IPS-11a (cell line): ENCODE data around the gene ATP6V1C2.

Experiments used
- H3K4me3 ChIP-seq: one replicate; pipeline ENCODE4 v1.5.1; 2013; ENCODE audit warnings: low read depth, low read length, control low read depth

Gene ATP6V1C2, protein sequence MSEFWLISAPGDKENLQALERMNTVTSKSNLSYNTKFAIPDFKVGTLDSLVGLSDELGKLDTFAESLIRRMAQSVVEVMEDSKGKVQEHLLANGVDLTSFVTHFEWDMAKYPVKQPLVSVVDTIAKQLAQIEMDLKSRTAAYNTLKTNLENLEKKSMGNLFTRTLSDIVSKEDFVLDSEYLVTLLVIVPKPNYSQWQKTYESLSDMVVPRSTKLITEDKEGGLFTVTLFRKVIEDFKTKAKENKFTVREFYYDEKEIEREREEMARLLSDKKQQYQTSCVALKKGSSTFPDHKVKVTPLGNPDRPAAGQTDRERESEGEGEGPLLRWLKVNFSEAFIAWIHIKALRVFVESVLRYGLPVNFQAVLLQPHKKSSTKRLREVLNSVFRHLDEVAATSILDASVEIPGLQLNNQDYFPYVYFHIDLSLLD

DNA sequence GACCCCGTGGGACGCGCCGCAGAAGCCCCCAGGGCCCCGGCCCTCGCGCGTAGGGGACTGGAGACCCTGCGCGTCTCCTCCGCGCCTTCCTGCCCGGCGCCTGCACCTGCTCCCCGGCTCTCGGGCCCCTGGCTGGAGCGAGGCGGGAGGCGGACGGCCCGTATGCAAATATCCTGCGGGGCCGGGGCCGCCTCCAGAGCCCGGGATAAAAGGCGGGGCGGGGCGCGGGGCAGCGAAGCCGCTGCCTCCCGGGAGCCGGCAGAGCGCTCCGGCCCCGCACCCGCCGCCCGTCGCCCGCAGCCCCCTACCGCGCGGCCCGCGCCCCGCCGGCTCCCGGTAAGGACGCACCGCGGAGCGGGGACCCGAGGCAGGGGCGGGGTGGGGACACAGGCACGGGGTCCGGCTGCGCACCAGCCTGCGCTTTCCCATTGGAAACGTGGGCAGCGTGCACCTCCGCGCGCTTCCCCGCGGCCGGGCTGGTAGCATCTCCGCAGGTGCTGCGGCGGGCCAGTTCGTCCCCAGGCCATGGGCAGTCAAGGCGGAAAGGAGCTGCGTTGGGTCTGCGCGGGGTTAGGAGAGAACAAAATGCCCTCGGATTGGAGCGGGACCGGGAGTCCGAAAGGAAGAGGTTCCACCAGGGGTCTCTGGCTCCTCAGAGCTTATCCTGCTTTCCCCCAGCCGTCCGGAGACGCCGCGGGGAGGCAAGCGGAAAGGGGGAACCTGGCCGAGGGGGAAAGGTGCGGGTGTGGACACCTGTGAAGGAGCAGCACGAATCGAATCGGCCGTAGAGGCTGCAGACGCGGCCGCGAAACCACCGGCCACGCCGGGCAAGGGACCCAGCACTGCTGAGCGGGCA is at the start of gene ATP6V1C2:
ATP6V1C2 (plus strand) TSS at position 235 of the 856 bp plus-strand sequence. CDS start 1,220 bp downstream, outside the sequence.
- H3K4me3 ChIP-seq, result peak within 1 kb of the TSS; percentile 47

DNA sequence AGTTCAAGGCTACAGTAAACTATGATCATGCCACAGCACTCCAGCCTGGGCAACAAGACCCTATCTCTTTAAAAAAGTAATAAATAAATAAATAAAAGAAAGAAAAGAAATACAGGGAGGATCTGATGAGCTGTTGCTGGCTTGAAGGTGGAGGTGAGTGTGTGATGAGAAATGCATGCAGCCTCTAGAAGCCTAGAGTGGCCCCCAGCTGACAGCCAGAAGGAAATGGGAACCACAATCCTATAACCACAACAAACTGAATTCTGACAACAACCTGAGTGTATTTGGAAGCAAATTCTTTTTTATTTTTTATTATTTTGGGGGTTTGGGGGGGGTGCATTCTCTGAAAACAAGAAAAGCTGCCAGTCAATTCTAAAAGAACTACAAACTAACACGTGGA is 46.3 kb upstream of the ATP6V1C2 start:
- H3K4me3 ChIP-seq, result no peak overlapping the region

DNA sequence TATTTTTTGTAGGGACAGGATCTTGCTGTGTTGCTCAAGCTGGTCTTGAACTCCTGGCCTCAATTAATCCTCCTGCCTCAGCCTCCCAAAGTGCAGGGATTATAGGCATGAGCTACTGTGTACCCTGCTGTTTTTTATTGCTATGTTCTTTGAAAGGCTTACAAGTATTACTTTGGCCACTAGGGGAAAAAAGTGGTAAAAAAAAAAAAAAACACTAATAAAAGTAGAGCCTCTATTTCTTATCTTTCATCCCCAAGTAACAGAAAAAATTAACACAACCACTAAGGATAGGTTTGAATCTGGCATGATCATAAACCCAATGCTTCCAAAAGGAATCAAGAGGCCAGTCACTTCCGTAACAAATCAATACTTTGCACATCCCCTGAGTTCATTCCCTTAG is 43.2 kb upstream of the ATP6V1C2 start:
- H3K4me3 ChIP-seq, result no peak overlapping the region

DNA sequence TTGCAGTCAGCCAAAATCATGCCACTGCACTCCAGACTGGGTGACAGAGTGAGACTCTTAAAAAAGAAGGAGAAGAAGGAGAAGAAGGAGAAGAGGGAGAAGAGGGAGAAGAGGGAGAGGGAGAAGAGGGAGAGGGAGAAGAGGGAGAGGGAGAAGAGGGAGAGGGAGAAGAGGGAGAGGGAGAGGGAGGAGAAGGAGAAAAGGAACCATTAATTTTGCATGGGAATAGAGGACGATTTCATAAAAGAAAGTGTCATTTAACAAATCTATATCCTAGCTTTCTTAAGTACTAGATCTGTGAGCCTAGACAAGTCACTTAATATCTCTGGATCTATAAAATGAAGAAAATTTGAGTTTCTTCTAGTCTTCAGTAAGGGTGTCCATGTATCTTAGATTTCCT is 41.2 kb upstream of the ATP6V1C2 start:
- no peak overlapping the region for H3K4me3 ChIP-seq

DNA sequence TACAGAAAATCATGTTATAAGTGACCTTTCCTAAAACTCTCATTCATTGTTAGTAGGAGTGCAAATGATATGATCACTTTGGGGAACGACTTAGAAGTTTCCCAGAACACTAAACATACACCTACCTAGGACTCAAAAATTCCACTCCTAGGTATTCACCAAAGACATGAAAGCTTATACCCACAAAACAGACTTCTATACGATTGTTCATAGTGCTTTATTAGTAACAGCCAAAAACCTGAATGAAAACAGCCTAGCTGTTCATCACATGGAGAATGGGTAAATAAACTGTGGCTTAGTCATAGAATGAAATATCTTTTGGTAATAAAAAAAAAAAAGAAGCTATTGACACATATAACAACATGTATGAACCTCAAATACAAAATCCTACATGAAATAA is 40.5 kb upstream of the ATP6V1C2 start:
- H3K4me3 ChIP-seq, result no peak overlapping the region

DNA sequence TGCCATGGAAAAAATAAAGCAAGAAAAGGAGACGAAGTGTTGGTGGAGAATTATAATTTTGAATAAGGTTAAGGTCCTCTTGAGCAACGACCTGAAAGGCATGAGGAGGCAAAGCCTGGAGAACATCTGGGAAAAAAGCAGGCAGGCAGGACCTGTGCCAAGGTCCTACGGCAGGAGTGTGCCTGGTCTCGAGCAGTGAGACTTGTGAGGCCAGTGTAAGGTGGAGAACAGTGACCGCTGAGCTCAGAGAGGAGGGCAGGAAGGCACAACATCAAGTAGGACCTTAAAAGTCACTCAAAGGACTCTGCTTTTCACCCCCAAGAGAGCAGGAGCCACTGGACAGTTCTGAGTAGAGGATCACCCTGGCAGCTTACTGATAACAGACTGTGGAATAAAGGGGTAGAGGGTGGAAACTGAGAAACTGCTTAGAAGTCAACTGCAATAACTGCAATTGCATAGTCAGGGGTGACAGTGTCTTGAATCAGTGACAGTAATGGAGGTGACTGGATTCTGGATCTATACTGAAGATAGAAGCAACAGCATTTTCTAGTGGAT is 35.2 kb upstream of the ATP6V1C2 start:
- no peak overlapping the region for H3K4me3 ChIP-seq

DNA sequence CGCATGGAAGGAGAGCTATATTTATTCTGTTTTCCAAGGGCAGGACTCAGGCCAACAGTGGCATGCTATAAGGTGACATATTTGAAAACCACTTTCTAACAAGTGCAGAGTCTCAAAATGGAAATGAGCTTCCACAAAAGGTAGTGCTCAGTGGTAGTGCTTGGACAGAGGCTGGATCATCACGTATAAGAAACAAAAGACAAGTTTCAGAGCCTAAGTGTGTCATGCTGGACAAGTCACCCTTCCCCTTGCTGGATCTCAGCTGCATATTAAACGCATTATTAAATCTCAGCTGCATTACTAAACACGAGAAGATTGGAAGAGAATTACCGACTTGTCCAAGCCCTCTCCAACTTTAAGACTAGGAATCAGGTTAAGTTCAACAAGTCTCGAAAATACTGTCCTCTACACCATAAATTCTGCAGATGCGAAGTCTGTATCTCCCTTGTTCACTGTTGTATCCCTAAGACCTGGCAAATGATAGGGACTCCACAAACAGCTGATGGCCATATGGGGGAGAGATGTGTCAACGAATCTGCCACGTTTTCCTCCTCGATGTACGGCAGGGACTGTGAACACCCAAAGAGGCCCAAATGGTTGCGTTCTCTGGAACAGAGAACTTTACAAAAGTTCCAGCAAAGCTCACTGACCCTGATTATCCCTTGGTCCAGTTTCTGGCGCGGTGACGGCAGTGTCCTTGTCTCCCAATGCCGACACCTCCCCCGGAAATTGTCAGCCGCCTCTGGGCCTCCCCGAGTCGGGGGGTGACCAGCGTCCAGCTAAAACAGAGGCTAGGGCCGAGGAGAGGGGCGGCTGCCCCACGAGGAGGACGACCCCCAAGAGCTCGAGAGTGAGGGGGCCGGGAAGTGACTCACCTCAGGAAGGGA is 32.3 kb upstream of the ATP6V1C2 start:
- H3K4me3 ChIP-seq, result peak overlapping the region; percentile 99

DNA sequence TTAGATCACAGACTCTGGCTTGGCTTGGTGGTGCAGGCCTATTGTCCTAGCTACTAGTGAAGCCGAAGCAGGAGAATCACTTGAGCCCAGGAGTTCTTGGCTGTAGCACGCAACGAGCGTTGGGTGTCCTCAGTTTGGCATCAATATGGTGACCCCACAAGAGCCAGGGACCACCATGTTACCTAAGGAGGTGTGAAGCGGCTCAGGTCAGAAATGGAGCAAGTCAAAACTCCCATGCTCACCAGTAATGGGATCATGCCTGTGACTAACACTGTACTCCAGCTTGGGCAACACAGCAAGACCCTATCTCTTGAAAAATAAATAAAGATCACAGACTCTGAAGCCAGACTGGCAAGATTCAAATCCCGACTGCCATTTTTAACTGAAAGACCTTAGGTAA is 29.9 kb upstream of the ATP6V1C2 start:
- no peak overlapping the region for H3K4me3 ChIP-seq

DNA sequence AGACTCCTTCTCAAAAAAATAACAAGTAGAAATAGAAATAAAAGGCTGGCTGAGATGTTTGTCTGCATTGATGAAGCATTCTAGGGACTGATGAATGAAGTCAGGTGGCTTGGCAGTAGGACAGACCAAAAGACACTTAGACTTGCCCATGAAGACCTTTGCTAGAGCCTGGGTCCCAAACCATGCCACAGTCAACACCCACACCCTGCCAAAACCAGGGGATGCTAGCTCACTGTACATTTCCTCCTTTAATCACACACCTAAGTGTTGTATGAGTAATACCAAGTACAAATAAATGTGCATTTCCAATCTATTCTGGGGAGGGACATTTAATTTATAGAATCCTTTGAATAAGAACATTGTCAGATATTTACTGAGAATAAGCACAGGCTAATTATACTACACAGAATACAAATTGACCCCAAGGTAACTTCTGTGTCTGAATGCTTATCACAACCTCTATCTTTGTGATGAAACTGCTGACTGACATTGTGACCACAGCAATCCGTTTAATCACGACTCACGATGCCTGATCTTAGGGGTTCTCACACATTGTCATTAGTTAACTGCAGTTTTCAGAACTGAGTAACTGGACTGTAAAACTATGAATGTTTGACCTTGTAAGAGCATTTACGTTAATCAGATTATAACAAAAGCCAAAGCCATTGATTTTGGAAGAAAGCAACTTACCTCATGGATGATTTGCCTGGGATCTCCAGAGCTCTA is 21.2 kb upstream of the ATP6V1C2 start:
- no peak overlapping the region for H3K4me3 ChIP-seq

DNA sequence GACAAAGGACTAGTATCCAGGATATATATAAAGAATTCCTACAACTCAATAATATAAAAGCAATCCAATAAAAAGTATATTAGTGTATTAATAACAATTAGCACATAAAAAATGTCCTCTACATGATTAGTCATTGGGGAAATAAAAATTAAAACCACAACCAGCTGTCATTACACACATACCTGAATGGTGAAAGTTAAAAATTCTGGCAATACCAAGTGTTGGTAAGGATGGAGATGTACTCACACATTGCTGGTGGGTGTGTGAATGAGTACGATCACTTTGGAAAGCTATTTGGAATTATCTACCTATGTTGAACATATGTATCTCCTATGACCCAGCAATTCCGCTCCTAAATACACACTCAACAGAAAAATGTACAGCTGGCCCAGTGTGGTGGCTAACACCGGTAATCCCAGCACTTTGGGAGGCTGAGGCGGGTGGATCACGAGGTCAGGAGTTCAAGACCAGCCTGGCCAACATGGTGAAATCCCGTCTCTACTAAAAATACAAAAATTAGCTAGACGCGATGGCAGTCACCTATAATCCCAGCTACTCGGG is 17.3 kb upstream of the ATP6V1C2 start:
- H3K4me3 ChIP-seq, result no peak overlapping the region

DNA sequence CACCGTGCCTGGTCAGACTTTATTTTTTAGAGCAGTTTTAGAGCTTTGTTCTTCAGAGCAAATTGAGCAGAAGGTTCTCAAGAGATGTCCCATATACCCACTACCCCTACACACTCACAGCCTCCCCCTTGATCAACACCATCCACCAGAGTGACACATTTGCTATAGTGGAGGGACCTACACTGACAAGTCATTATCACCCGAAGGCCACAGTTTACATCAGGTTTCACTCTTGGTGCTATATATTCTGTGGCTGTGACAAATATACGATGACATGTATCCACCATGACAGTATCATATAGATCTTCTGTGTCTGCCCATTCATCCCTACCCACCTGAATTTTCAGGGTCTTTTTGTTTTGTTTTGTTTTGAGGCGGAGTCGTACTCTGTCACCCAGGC is 15.4 kb upstream of the ATP6V1C2 start:
- no peak overlapping the region for H3K4me3 ChIP-seq

DNA sequence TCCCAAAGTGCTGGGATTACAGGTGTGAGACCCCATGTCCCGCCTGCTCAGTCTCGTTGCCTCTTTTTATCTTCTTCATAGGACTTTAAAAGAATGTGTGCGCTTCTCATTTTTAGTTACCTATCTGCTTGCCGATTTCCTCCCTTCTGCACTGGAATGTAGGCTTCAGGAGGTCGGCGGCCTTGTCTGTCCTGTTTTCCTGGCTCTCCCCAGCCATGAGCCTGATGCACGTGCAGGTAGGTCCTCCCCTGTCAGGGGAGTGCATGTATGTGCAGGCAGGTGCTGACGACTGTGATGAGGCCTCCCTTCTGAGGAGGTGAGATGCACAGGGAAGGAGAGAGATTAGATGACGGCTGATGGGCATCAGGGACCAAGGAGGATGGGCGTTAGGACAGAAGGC is 13.6 kb upstream of the ATP6V1C2 start:
- H3K4me3 ChIP-seq, result no peak overlapping the region

DNA sequence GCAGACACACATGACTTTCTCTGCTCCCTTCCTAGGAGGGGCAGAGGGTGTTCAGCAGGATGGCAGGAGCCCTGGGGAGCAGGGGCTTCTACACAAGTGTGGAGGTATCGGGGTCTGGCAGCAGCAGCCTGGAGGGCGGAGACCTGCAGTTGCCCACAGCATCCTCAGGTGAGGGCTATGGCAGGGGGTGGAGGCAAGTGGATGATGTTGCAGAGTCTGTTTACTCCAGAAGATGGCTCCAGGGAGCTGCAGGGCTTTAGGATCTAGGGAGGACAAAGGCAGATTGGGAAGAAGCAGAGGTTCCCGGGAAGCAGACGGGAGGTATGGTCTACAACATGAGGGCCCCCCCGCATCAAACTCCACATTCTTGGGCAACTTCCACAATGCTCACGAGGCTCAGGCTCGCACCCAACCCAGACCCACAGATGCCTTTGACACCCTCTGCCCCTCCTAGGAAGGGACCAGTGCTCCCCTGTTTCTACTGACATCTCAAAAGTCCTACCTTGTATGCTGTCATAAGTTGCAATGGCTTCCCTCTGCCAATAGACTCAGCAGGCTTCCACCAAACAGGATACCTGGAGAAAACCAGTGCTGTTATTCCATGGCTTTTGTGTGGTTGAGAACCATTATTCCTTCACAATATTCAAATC is 12.0 kb upstream of the ATP6V1C2 start:
- no peak overlapping the region for H3K4me3 ChIP-seq

DNA sequence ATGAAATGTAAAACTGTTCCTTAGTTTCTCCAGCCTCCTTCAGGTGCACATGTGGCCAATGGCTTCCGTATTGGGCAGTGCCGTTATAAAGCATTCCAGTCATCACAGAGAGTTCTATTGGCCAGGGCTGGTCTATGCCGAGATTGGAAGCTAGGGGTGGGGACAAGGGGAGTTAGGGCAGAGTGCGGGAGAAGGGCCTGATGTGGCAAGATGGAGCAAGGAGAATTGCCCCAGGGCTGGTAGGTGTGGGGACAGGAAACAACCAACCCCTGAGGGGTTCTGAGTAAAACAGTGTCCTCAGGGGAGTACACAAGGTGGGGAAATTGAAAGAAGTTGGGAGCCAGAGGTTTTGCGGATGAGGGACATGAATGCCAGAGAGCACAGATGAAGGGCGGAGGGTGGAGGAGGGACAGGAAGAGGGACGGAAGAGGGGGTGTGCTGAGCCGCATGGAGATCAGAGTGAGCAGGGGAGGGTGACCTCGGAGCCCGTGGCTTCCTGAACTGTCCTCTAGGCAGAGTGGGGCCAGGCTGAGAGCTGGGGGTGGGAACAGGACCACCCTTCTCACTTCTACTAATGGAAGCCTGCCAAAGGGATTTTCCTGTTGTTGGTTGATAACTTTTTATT is 9.1 kb upstream of the ATP6V1C2 start:
- H3K4me3 ChIP-seq, result no peak overlapping the region

DNA sequence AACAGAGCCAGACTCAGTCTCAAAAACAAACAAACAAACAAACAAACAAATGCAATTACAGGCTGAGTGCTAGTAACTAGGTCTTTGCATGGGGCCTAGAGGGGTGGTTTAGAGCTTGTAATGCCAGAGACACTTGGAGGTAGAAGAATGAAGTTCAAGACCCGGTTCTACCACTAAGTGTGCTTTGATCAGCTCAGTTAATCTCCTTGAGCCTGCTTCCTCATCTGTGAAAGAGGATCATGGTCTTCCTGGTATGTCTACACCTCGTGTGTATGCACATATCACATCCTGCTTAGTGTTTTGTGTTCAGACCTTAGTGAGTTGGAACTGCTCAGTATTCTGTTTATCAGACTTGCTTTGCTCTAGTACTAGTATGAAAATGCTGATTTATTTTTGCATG is 4.8 kb upstream of the ATP6V1C2 start:
- H3K4me3 ChIP-seq, result no peak overlapping the region

DNA sequence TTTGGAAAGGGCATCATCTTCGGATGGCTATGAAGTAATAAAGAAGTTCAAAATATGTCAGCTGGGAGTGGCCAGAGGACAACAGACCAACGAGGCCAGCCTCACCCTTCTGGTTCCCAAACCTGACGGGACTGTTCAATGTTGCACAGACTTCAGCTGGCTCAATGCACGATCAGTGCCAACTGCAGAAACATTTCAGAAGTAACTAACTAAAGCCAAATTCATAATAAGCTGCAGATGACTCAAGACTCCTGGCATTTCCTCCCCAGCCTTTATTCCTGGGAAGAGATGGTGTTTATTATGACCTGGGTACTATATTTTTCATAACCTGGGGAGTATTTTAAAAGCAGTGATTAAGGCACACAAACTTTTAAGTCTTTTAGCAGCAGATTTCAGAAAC is 3.8 kb upstream of the ATP6V1C2 start:
- no peak overlapping the region for H3K4me3 ChIP-seq

DNA sequence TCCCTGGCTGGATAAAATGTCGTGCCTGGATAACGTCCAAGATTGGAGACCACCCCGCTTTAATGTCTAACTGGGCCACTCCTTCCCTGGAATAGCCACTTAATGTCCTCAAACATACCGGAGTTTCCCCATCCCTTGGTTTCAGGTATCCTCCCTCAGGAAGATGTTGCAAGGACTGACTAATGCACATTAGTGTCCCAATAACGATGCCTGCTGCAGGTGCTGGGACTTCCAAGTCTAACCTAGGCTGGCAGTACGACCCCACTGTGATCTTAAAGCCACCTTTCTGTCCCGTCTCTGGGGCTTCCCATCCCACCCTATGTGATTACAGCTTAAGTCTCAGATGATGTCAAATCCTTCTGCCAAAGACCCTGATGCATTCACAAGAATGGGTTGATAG is 1.1 kb upstream of the ATP6V1C2 start:
- H3K4me3 ChIP-seq, result no peak overlapping the region

DNA sequence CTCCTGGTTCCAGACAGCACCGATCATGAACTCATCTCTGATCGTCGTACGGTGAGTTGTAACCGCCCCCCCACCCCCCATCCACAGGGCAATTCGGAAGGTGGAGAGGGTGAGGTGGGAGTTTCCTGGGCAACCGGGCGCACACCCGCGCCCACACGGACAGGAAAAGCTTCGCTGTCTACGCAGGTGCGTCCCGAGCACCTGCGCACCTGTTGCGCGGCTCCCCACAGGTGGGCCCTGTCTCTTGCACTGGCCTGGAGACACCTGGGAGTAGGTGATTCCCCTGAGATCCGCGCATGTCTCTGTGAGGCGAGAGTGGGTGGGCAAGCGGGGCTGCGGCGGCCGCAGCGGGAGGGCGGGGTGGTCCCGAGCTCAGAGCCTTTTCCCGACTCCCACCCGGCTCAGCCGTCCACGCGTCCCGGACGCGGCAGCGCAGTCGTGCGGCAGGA is 459 bp upstream of the ATP6V1C2 start:
- H3K4me3 ChIP-seq, result peak overlapping the region; percentile 43
